GM23248 (cell line): ENCODE data around the gene SMIM14. TPM values are rescaled to one million over a fixed set of nuclear protein-coding genes. Genes with fewer than 3 reads are reported as not detected.
A peak's percentile ranks its signal among the peaks of the same experiment; 100 is the strongest.
"Not testable (repeated sequence)": the region's sequence is repeated elsewhere in the genome, so short reads cannot be mapped to it uniquely, and the experiment has no call there.

ENCODE experiments used
- DNase-seq: peaks from one replicate; pipeline ENCODE4 v3.0.0-alpha.2; 2015
- H2AFZ ChIP-seq: fragments of 200-600 bp; sonication (generic); 2 replicates; pipeline ENCODE4 v1.6.1; 2016; ENCODE audit warnings: antibody characterized with exemption
- H3F3A ChIP-seq: fragments of 200-600 bp; sonication (generic); 2 replicates; pipeline ENCODE4 v1.6.1; 2016; ENCODE audit warnings: mild to moderate bottlenecking, antibody characterized with exemption, mixed run types; ENCODE audit not compliant: insufficient read depth
- H3K27ac ChIP-seq: fragments of 200-600 bp; sonication (generic); 2 replicates; pipeline ENCODE4 v1.5.1; 2016; ENCODE audit warnings: mild to moderate bottlenecking
- H3K27me3 ChIP-seq: fragments of 200-600 bp; sonication (generic); replicated peaks from 2 replicates; pipeline ENCODE4 v1.6.1; 2016; ENCODE audit warnings: mild to moderate bottlenecking; ENCODE audit not compliant: insufficient read depth
- H3K36me3 ChIP-seq: fragments of 200-600 bp; sonication (generic); 2 replicates; pipeline ENCODE4 v1.6.1; 2016; ENCODE audit warnings: low read depth, mild to moderate bottlenecking
- H3K4me1 ChIP-seq: fragments of 200-600 bp; sonication (generic); 2 replicates; pipeline ENCODE4 v1.6.1; 2016; ENCODE audit warnings: mild to moderate bottlenecking; ENCODE audit not compliant: insufficient read depth
- H3K4me2 ChIP-seq: fragments of 200-600 bp; sonication (generic); one replicate; pipeline ENCODE4 v1.6.1; 2016; ENCODE audit warnings: mild to moderate bottlenecking; ENCODE audit not compliant: unreplicated experiment
- H3K4me3 ChIP-seq: fragments of 200-600 bp; sonication (generic); 2 replicates; pipeline ENCODE4 v1.5.1; 2016; ENCODE audit warnings: mild to moderate bottlenecking
- H3K79me2 ChIP-seq: fragments of 200-600 bp; sonication (generic); 2 replicates; pipeline ENCODE4 v1.6.1; 2016; ENCODE audit warnings: mild to moderate bottlenecking; ENCODE audit not compliant: insufficient read depth
- H3K9ac ChIP-seq: fragments of 200-600 bp; sonication (generic); 2 replicates; pipeline ENCODE4 v1.6.1; 2016; ENCODE audit warnings: mild to moderate bottlenecking
- H3K9me2 ChIP-seq: fragments of 200-600 bp; sonication (generic); 2 replicates; pipeline ENCODE4 v1.6.1; 2016; ENCODE audit warnings: mixed run types, mild to moderate bottlenecking, moderate library complexity; ENCODE audit not compliant: insufficient read depth
- H3K9me3 ChIP-seq: fragments of 200-600 bp; sonication (generic); one replicate; pipeline ENCODE4 v1.6.1; 2017; ENCODE audit warnings: low read depth
- H4K20me1 ChIP-seq: fragments of 200-600 bp; sonication (generic); 2 replicates; pipeline ENCODE4 v1.6.0; 2016; ENCODE audit not compliant: insufficient read depth
- EZH2 ChIP-seq: fragments of 200-600 bp; sonication (generic); IDR thresholded peaks from 2 replicates; pipeline ENCODE4 v1.6.1; 2018; ENCODE audit warnings: antibody characterized with exemption, mild to moderate bottlenecking; ENCODE audit not compliant: insufficient read depth, poor library complexity, severe bottlenecking
- EZH2phosphoT487 ChIP-seq: fragments of 200-600 bp; sonication (generic); IDR thresholded peaks from 2 replicates; pipeline ENCODE4 v1.6.1; 2018; ENCODE audit warnings: antibody characterized with exemption, moderate library complexity, mild to moderate bottlenecking, low read depth; ENCODE audit not compliant: insufficient read depth
- WGBS, 2 experiments: methylation state at CpG; one replicate each; pipeline ENCODE4 v1.1.6; 2015 to 2017; ENCODE audit warnings: low lambda C conversion rate in 2 of 2, low coverage in 1 of 2; ENCODE audit errors: missing lambda C conversion rate in 2 of 2; 5-methylcytosine and 5-hydroxymethylcytosine counted together
- in situ Hi-C: fragments of 300-500 bp; cut with MboI; formaldehyde crosslinking; loops from 2 replicates; pipeline ENCODE4 v1.15.0; 2020
- polyA plus RNA-seq: library from polyadenylated mRNA; unstranded; fragments of >200 nt; fragmentation: Nextera tagmentation; extraction: Ambion mirVana; gene quantifications from 2 replicates; pipeline ENCODE4 v1.2.1, GENCODE V29; 2016
- total RNA-seq: library from RNA; depleted of rRNA; stranded (reverse); fragments of >200 nt; shearing (Covaris generic); gene quantifications from 2 replicates; pipeline ENCODE4 v1.2.3, GENCODE V29; 2014

SMIM14 gene
- total and polyA plus RNA-seq, 2 experiments from 2014 or later, result 54.5 to 147 TPM

DNA sequence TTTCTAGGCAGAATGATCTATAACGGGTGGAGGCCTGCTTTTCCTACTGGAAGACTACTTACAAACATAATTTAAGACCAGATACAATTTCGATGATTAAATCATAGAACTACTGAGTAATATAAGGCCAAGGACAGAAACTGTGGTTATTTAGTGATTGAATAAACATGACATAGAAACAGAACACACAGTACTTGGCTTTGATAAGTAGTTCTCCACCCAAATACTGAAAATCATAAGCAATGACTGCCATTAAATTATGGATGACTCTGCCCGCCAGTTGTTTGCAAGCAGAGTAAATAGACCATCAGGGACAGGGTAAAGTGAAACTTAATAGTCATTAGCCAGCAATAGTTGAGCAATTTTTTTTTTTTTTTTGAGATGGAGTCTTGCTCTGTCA is 17.2 kb upstream of the SMIM14 start:
- Histone ChIP-seq H3K79me2 (no peaks in the 10 kb centered on the region), H3K36me3 (no peaks in the 10 kb centered on the region), H4K20me1 (no peaks in the 10 kb centered on the region), H3K4me2 (no peak overlapping the region), H3K9ac (no peak overlapping the region), H2AFZ (no peak overlapping the region), H3K4me1 (0 out of 2 replicates have a peak, but pooled peaks cover 9% of the 10 kb centered on the region), H3K9me2 (no peaks in the 10 kb centered on the region), H3K27me3 (no peaks in the 10 kb centered on the region), H3K9me3 (no peaks in the 10 kb centered on the region), H3K27ac (no peak overlapping the region), H3F3A (peaks cover 7% of the 10 kb centered on the region; the same call in 1 of the 2 replicates), H3K4me3 (no peak overlapping the region)
- peak; percentile 38 for DNase-seq
- TF ChIP-seq EZH2 (no peak), EZH2phosphoT487 (no peak)
- 27 to 30% methylated on average over 3 of the region's 3 CpGs for WGBS, 2 experiments
- in situ Hi-C loops, result no loop called here

- peaks cover 5% of the 10 kb centered on the region; the same call in 1 of the 2 replicates for H3F3A ChIP-seq
- 0 out of 2 replicates have a peak, but pooled peaks cover 6% of the 10 kb centered on the region for H3K4me1 ChIP-seq
- no peaks in the 10 kb centered on the region for H3K79me2 ChIP-seq
- H3K9me2 ChIP-seq, result no peaks in the 10 kb centered on the region
- H3K4me2 ChIP-seq, result no peak overlapping the region
- TF ChIP-seq EZH2 (no peak), EZH2phosphoT487 (no peak)
- 0 out of 2 replicates have a peak overlapping the region, but pooled peaks have one; percentile 20 for H2AFZ ChIP-seq
- in situ Hi-C loops, result no loop called here
- no peak overlapping the region for H3K9ac ChIP-seq
- no peak overlapping the region for H3K4me3 ChIP-seq
- H3K9me3 ChIP-seq, result no peaks in the 10 kb centered on the region
- no peaks in the 10 kb centered on the region for H3K27me3 ChIP-seq
- DNase-seq, result peak; percentile 24
- H4K20me1 ChIP-seq, result no peaks in the 10 kb centered on the region
- H3K36me3 ChIP-seq, result no peaks in the 10 kb centered on the region
- H3K27ac ChIP-seq, result no peak overlapping the region
Measured at GRCh38 chr4:39655211-39655610, 16.5 kb upstream of the SMIM14 start.

GRCh38 chr4:39651586-39651985 is 12.9 kb upstream of the SMIM14 start:
- H3K4me1 ChIP-seq, H3K27ac ChIP-seq, H2AFZ ChIP-seq, H3K36me3 ChIP-seq, H4K20me1 ChIP-seq, H3K27me3 ChIP-seq, H3K9ac ChIP-seq, in situ Hi-C loops, H3K4me2 ChIP-seq, H3K79me2 ChIP-seq, H3K9me3 ChIP-seq, DNase-seq, H3F3A ChIP-seq, H3K9me2 ChIP-seq, H3K4me3 ChIP-seq: not testable (repeated sequence)
- WGBS, 2 experiments, result 83 to 91% methylated on average over 4 of the region's 4 CpGs

GRCh38 chr4:39649639-39650265 is 11.1 kb upstream of the SMIM14 start:
- Histone ChIP-seq H3F3A (no peaks in the 10 kb centered on the region), H3K9me3 (no peaks in the 10 kb centered on the region), H3K9ac (no peak overlapping the region), H3K4me3 (no peak overlapping the region), H3K4me1 (no peaks in the 10 kb centered on the region), H2AFZ (no peak overlapping the region), H3K79me2 (no peaks in the 10 kb centered on the region), H3K9me2 (no peaks in the 10 kb centered on the region), H4K20me1 (no peaks in the 10 kb centered on the region), H3K4me2 (no peak overlapping the region), H3K27me3 (no peaks in the 10 kb centered on the region), H3K27ac (no peak overlapping the region), H3K36me3 (no peaks in the 10 kb centered on the region)
- in situ Hi-C loops, result no loop called here
- TF ChIP-seq EZH2 (no peak), EZH2phosphoT487 (no peak)
- DNase-seq, result no peak
- 89 to 90% methylated on average over 2 of the region's 2 CpGs for WGBS, 2 experiments
